H1 (cell line): ENCODE data around the gene GAGE12J. TPM values are rescaled to one million over a fixed set of nuclear protein-coding genes. Genes with fewer than 3 reads are reported as not detected.

Experiments
- CTCF ChIA-PET: fragments of 300-600 bp; sonication (Branson Sonifier 250); formaldehyde crosslinking; loops from one replicate; lab custom pipeline; 2021; ENCODE audit not compliant: partially characterized antibody; lab: Charles Lee
- POLR2A ChIA-PET: fragments of 300-600 bp; sonication (Branson Sonifier 250); formaldehyde crosslinking; loops from one replicate; lab custom pipeline; 2021; ENCODE audit warnings: inconsistent platforms; ENCODE audit not compliant: partially characterized antibody; lab: Charles Lee
- DNase-seq, 2 experiments: peaks; one replicate each; pipeline versions ENCODE4 v3.0.0 to v3.0.0-alpha.2; 2010 to 2022; ENCODE audit warnings: low spot score in 2 of 2, low read depth in 1 of 2, mixed read lengths in 1 of 2
- FAIRE-seq: peaks from 2 replicates; lab custom pipeline; 2011; peaks lifted over from hg19 to GRCh38; lab: Jason Lieb, UNC
- H2AFZ ChIP-seq: 2 replicates; pipeline ENCODE4 v1.8.1; 2012; ENCODE audit warnings: low read length, inconsistent platforms
- H2AK5ac ChIP-seq: 2 replicates; pipeline ENCODE4 v1.6.1; 2013; ENCODE audit warnings: low read depth, low read length
- H2BK120ac ChIP-seq: replicated peaks from 2 replicates; pipeline ENCODE3; 2013; ENCODE audit warnings: low read depth, low read length, inconsistent platforms
- H2BK12ac ChIP-seq: 2 replicates; pipeline ENCODE4 v1.6.1; 2013; ENCODE audit warnings: low read depth, low read length
- H2BK15ac ChIP-seq: 2 replicates; pipeline ENCODE4 v1.6.1; 2013; ENCODE audit warnings: low read length
- H2BK20ac ChIP-seq: 2 replicates; pipeline ENCODE4 v1.6.1; 2013; ENCODE audit warnings: low read length
- H2BK5ac ChIP-seq: 2 replicates; pipeline ENCODE4 v1.6.1; 2013; ENCODE audit warnings: low read depth, low read length
- H3K14ac ChIP-seq: 2 replicates; pipeline ENCODE4 v1.6.1; 2013; ENCODE audit warnings: inconsistent platforms; ENCODE audit not compliant: insufficient read length
- H3K18ac ChIP-seq: 2 replicates; pipeline ENCODE4 v1.6.1; 2013; ENCODE audit warnings: low read length; ENCODE audit errors: extremely low read depth
- H3K23ac ChIP-seq: 2 replicates; pipeline ENCODE4 v1.6.1; 2013; ENCODE audit warnings: inconsistent platforms; ENCODE audit not compliant: insufficient read length
- H3K23me2 ChIP-seq: 2 replicates; pipeline ENCODE4 v1.6.1; 2013; ENCODE audit warnings: low read depth, low read length
- H3K27ac ChIP-seq: 2 replicates; pipeline ENCODE4 v1.6.1; 2011; ENCODE audit warnings: low read depth, low read length, inconsistent platforms
- H3K27me3 ChIP-seq, 4 experiments: replicated peaks in 1 of 4; 1 replicate in 1 of 4; 2 replicates in 3 of 4; pipeline versions ENCODE4 v1.6.1 to v1.8.1; 2011 to 2013; ENCODE audit warnings: low read length in 3 of 4, mild to moderate bottlenecking in 3 of 4, inconsistent platforms in 2 of 4, mixed read lengths in 2 of 4, moderate library complexity in 1 of 4; ENCODE audit not compliant: control insufficient read depth in 3 of 4, insufficient read depth in 3 of 4; ENCODE audit errors: extremely low read depth in 1 of 4
- H3K36me3 ChIP-seq, 4 experiments: 2 replicates each; pipeline versions ENCODE4 v1.6.1 to v1.8.1; 2011 to 2013; ENCODE audit warnings: mild to moderate bottlenecking in 4 of 4, low read length in 3 of 4, moderate library complexity in 2 of 4, control low read depth in 1 of 4, inconsistent platforms in 1 of 4; ENCODE audit not compliant: insufficient read depth in 4 of 4, control insufficient read depth in 2 of 4
- H3K4ac ChIP-seq: replicated peaks from 2 replicates; pipeline ENCODE3; 2013; ENCODE audit warnings: low read length, low read depth, mixed read lengths, inconsistent platforms; ENCODE audit not compliant: insufficient read length
- H3K4me1 ChIP-seq, 4 experiments: replicated peaks in 1 of 4; 1 replicate in 1 of 4; 2 replicates in 3 of 4; pipeline versions ENCODE4 v1.6.1 to v1.8.1; 2011 to 2013; ENCODE audit warnings: low read length in 3 of 4, inconsistent platforms in 2 of 4, mixed read lengths in 1 of 4; ENCODE audit not compliant: insufficient read depth in 4 of 4, control insufficient read depth in 3 of 4
- H3K4me2 ChIP-seq, 2 experiments: 2 replicates each; pipeline versions ENCODE4 v1.6.1 to v1.8.1; 2011 to 2013; ENCODE audit warnings: low read depth in 2 of 2, low read length in 2 of 2, control low read depth in 1 of 2, inconsistent platforms in 1 of 2, mild to moderate bottlenecking in 1 of 2; ENCODE audit not compliant: insufficient read depth in 1 of 2
- H3K4me3 ChIP-seq, 4 experiments: fragments of 200-600, 300-600 bp in 1 of 4; sonication (generic), shearing (Covaris generic), sonication (Bioruptor Twin) in 1 of 4; 2 replicates each; pipeline versions ENCODE4 v1.5.1 to v1.8.1; 2011 to 2016; ENCODE audit warnings: low read length in 4 of 4, low read depth in 3 of 4, control low read depth in 2 of 4, inconsistent platforms in 2 of 4, mild to moderate bottlenecking in 2 of 4, mixed read lengths in 1 of 4, moderate library complexity in 1 of 4; ENCODE audit not compliant: insufficient read depth in 2 of 4; ENCODE audit errors: extremely low read depth in 1 of 4
- H3K56ac ChIP-seq: replicated peaks from 2 replicates; pipeline ENCODE3; 2013; ENCODE audit warnings: low read depth, mild to moderate bottlenecking, mixed read lengths, low read length, inconsistent platforms; ENCODE audit not compliant: insufficient read length
- H3K79me1 ChIP-seq: 2 replicates; pipeline ENCODE4 v1.6.1; 2013; ENCODE audit warnings: low read depth, low read length, control low read depth
- H3K79me2 ChIP-seq, 2 experiments: 2 replicates each; pipeline versions ENCODE4 v1.6.1 to v1.8.1; 2012 to 2013; ENCODE audit warnings: low read length in 2 of 2, mild to moderate bottlenecking in 2 of 2, inconsistent platforms in 1 of 2; ENCODE audit not compliant: insufficient read depth in 2 of 2, control insufficient read depth in 1 of 2
- H3K9ac ChIP-seq, 4 experiments: replicated peaks in 1 of 4; 1 replicate in 1 of 4; 2 replicates in 3 of 4; pipeline versions ENCODE4 v1.6.1 to v1.8.1; 2011 to 2013; ENCODE audit warnings: low read depth in 3 of 4, low read length in 3 of 4, control low read depth in 2 of 4, mild to moderate bottlenecking in 2 of 4, moderate library complexity in 2 of 4, inconsistent platforms in 1 of 4; ENCODE audit errors: extremely low read depth in 1 of 4
- H3K9me3 ChIP-seq, 2 experiments: 2 replicates each; pipeline versions ENCODE4 v1.6.1 to v1.8.1; 2012 to 2013; ENCODE audit warnings: mild to moderate bottlenecking in 2 of 2, moderate library complexity in 2 of 2, control low read depth in 1 of 2, inconsistent platforms in 1 of 2, low read depth in 1 of 2, low read length in 1 of 2, mixed read lengths in 1 of 2; ENCODE audit not compliant: insufficient read depth in 2 of 2
- H4K20me1 ChIP-seq, 2 experiments: replicated peaks in 1 of 2; 2 replicates each; pipeline versions ENCODE3 to v1.8.1; 2011 to 2013; ENCODE audit warnings: inconsistent platforms in 2 of 2, low read length in 2 of 2, mild to moderate bottlenecking in 1 of 2; ENCODE audit not compliant: insufficient read depth in 2 of 2, control insufficient read depth in 1 of 2
- H4K5ac ChIP-seq: 2 replicates; pipeline ENCODE4 v1.6.1; 2013; ENCODE audit warnings: low read length, low read depth, mixed read lengths, inconsistent platforms; ENCODE audit not compliant: insufficient read length
- H4K8ac ChIP-seq: 2 replicates; pipeline ENCODE4 v1.8.0; 2013; ENCODE audit warnings: mild to moderate bottlenecking, moderate library complexity, low read length, inconsistent platforms; ENCODE audit not compliant: insufficient read depth; ENCODE audit errors: extremely low read depth
- H4K91ac ChIP-seq: replicated peaks from 2 replicates; pipeline ENCODE3; 2013; ENCODE audit warnings: low read length, mixed read lengths, inconsistent platforms; ENCODE audit not compliant: insufficient read length
- CREB1 ChIP-seq: IDR thresholded peaks from 2 replicates; pipeline ENCODE4 v1.6.1; 2012; ENCODE audit warnings: inconsistent platforms
- GTF2F1 ChIP-seq: IDR thresholded peaks from 2 replicates; pipeline ENCODE4 v1.6.1; 2012; ENCODE audit warnings: low read depth, low read length, improper control_type of control experiment, borderline replicate concordance
- WGBS, 2 experiments: shearing (Covaris generic) in 1 of 2; methylation state at CpG; one replicate each; pipeline versions ENCODE4 v1.1.6 to v1.1.7; 2013 to 2015; ENCODE audit warnings: low lambda C conversion rate in 2 of 2, mixed read lengths in 2 of 2, inconsistent platforms in 1 of 2, low coverage in 1 of 2, missing lambda C conversion rate in 1 of 2; ENCODE audit not compliant: insufficient replicate concordance in 2 of 2, insufficient coverage in 1 of 2, insufficient read length in 1 of 2; ENCODE audit errors: extremely low coverage in 1 of 2, missing lambda C conversion rate in 1 of 2; 5-methylcytosine and 5-hydroxymethylcytosine counted together
- polyA plus RNA-seq, 7 experiments: library from polyadenylated mRNA; depleted of rRNA in 3 of 7; stranded (reverse) in 5 of 7; unstranded in 2 of 7; fragments of >200 nt in 5 of 7; fragments of 200-250 nt in 2 of 7; gene quantifications; 1 replicate in 5 of 7; 2 replicates in 1 of 7; 4 replicates in 1 of 7; pipeline versions ENCODE4 v1.2.1 to v1.2.3, GENCODE V29; 2011 to 2013; ENCODE audit warnings: missing spikeins in 2 of 7, mixed read lengths in 2 of 7
- total RNA-seq: library from RNA; stranded (reverse); fragmentation: NEBNext Ultra II Directional; extraction: Animal tissue kit (Norgen Biotek cat#: 25700); gene quantifications from 2 replicates; pipeline ENCODE4 v1.2.1, GENCODE V29; 2021

The GAGE12J gene
- total and polyA plus RNA-seq, 2 of the 8 experiments (the other 6 are each of a cell fraction or from before 2014, with no cell fraction given): not detected

- Histone ChIP-seq H3K4me1 (peaks cover 0 to 5% (median 0%) of the 10 kb centered on the region in 4 experiments; a peak in 1 of 7 replicates), H3K4ac (no peak within 1 kb of the TSS), H3K4me3 (no peak within 1 kb of the TSS), H3K36me3 (no peaks in the 10 kb centered on the region), H3K14ac (no peak within 1 kb of the TSS), H4K91ac (no peak within 1 kb of the TSS), H3K18ac (no peak within 1 kb of the TSS), H2AFZ (no peak within 1 kb of the TSS), H3K23ac (no peak within 1 kb of the TSS), H2AK5ac (no peak within 1 kb of the TSS), H2BK12ac (no peak within 1 kb of the TSS), H3K4me2 (no peak within 1 kb of the TSS), H2BK5ac (no peak within 1 kb of the TSS), H3K27me3 (no peaks in the 10 kb centered on the region), H2BK120ac (no peak within 1 kb of the TSS), H2BK20ac (no peak within 1 kb of the TSS), H4K5ac (no peak within 1 kb of the TSS), H3K79me1 (no peaks in the 10 kb centered on the region), H2BK15ac (no peak within 1 kb of the TSS), H3K79me2 (no peaks in the 10 kb centered on the region), H3K9ac (no peak within 1 kb of the TSS), H3K56ac (no peak within 1 kb of the TSS), H4K8ac (no peak within 1 kb of the TSS), H3K27ac (no peak within 1 kb of the TSS), H4K20me1 (no peaks in the 10 kb centered on the region), H3K23me2 (no peaks in the 10 kb centered on the region), H3K9me3 (no peaks in the 10 kb centered on the region)
- FAIRE-seq: no peak
- ChIA-PET POLR2A (no interaction called here), CTCF (no interaction called here)
- DNase-seq: no peak
- 80% methylated on average over 1 of the region's 15 CpGs; no CpG with 5 or more reads in 1 of the 2 experiments for WGBS, 2 experiments
- TF ChIP-seq CREB1: no peak
- no peak for TF ChIP-seq GTF2F1
Measured at GRCh38 chrX:49303346-49303745, 18.5 kb upstream of the GAGE12J start, which contains the start of gene GAGE10. Gene GAGE10, plus strand, starts transcription at chrX:49303646. Its CDS starts 1,214 bp downstream, at chrX:49304860.
